Endothelial cell of hepatic sinusoid (primary cell): ENCODE data around the gene SPZ1.
"Not testable (repeated sequence)": the region's sequence is repeated elsewhere in the genome, so short reads cannot be mapped to it uniquely, and the experiment has no call there.

ENCODE experiments used
- in situ Hi-C: cut with HindIII; loops from 2 replicates; pipeline ENCODE4 v1.10.0; 2017; ENCODE audit warnings: low sequenced_read_pairs

SPZ1 gene

GRCh38 chr5:80326468-80326867 is 6.7 kb downstream of the SPZ1 start:
- in situ Hi-C loops = no loop called here

DNA sequence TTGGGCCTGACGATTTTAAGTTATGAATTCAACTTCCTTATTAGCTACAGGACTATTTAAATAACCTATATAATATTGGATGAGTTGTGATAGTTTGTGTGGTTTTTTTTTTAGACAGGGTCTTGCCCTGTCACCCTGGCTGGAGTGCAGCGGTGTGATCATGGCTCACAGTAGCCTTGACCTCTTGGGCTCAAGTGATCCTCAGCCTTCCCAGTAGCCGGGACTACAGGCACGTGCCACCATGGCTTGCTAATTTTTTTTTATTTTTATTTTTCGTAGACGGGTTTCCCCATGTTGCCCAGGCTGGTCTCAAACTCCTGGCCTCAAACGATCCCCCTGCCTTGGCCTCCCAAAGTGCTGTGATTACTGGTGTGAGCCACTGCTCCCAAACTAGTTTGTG is 17.6 kb downstream of the SPZ1 start:
- in situ Hi-C loops = no loop called here

- in situ Hi-C loops = no loop called here
Observed at GRCh38 chr5:80339116-80339515, 19.3 kb downstream of the SPZ1 start.

- in situ Hi-C loops = no loop called here
Observed at GRCh38 chr5:80341016-80341775, 21.4 kb downstream of the SPZ1 start.

GRCh38 chr5:80343067-80343466 is 23.3 kb downstream of the SPZ1 start:
- in situ Hi-C loops = no loop called here

GRCh38 chr5:80346055-80346454 is 26.3 kb downstream of the SPZ1 start:
- in situ Hi-C loops = no loop called here

- in situ Hi-C loops = no loop called here
Observed at GRCh38 chr5:80348171-80348570, 28.4 kb downstream of the SPZ1 start.

DNA sequence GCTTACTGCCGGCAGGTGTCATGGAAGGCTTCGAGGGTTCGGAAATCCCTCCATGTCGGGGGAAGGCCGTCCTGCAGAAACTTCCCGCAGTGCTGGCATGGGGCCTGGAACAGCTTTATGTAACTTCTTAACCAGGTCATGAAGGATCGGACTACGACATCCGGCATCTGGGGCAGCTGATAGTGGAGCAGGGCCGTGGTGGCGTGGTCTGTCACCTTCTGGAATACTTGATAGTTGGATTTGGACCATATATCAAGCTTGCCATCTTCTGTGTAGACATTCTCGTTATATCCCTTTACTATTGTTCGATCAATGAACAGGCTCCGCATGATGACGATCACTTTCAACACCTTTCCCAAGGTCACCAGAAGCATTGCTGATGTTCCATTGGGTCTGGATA is 31.2 kb downstream of the SPZ1 start:
- in situ Hi-C loops = not testable (repeated sequence)

GRCh38 chr5:80355686-80356085 is 35.9 kb downstream of the SPZ1 start:
- in situ Hi-C loops = no loop called here

DNA sequence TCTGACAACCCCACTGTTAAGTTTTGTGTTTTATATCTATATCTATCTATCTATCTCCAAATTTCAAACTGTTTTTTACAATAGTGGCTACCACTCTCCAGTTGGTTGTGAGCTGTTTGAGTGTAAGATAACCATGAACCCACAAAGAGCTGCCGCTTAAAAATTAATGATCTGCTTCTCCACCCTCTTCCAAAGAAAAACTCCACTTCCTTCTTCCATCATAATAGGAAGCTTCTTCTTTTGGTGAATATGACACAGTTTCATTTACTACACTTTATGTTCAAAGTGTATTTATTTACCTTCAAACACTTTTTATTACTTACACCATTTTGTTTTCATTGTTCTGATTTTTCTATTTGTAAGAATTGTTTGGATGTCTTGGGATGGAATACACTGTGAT is 37.9 kb downstream of the SPZ1 start:
- in situ Hi-C loops = no loop called here

- in situ Hi-C loops = no loop called here
Observed at GRCh38 chr5:80360914-80361444, 41.2 kb downstream of the SPZ1 start.

DNA sequence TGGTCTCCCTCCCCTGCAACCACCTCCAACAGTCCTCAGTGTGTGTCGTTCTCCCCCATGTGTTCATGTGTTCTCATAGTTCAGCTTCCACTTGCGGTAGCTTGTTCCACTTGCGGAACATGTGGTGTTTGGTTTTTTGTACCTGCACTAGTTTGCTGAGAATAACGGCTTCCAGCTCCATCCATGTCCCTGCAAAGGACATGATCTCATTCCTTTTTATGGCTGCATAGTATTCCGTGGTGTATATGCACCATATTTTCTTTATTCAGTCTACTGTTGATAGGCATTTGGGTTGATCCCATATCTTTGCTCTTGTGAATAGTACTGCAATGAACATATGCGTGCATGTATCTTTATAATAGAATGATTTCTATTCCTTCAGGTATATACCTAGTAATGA is 45.1 kb downstream of the SPZ1 start:
- in situ Hi-C loops = no loop called here

DNA sequence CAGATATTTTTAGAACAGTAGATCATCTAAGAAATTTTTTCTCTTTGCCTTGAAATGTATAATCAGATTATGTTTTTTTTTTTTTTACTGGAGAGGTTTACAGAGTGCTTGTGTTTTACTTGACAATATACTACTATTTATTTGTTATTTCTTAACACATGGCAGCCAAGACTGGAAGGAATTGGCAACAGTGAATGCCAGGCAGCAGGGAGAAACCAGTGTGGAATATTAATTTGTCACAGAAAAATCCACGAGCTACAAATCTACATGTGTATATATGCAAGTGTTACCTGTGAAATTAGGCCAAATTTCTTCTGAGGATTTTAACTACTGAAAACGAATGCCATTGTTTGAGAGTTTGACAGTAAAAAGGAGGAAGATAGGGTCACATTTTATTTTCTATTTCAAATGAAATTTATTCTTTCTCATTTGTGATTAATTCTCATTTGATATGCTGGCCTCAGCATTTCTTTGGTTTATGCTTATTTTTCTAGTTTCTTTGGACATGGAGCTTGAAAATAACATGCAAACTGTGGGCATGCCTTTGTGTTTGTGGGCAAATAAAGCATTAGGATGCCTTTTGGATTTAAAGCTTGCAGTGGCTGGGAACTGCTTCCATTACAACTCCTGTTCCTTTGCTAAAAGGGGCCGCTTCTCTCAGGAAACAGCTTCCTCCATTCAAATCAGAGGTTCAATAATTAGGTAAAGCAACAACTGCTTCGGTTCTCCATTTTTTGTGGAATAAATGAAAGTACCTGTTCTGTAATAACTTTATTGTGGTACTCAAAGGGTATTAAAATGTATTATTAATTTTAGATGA is 49.1 kb downstream of the SPZ1 start:
- in situ Hi-C loops = no loop called here

DNA sequence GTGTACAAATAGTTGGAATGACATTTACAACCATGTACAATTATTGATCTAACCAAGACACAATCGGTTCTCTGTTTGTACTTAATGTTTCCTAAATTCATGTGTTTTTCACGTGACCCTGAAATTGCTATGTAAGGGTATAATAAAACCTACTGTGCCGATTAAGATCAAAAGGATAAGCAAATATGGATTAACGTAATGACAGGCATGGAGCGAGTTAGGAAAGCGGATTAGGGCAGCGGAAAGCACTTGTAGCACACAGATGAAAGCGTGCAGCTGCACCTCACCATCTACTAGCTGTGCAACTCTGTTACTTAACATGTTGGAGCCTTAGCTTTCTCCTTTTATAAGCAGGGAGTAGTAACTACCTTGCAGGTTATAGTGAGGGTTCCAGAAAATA is 49.7 kb downstream of the SPZ1 start:
- in situ Hi-C loops = no loop called here

DNA sequence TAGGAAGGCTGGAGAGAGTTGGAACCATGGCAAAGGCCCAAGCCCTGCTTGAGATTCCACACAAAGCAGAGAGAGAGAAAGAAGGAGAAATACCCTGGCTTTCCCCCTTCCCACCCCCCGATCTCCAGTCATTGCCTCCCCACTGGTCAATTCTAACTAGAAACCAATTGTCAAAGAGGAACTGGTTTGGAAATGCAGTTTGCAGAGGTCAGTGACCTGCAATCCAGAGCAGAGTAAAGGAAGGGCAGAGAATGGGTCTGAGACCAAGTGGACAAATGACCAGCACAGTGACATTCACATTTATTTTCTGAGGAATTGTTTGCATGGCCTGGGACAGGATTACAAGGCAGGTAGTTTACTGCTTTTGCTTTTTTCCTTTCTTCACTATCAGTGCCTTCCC is 50.6 kb downstream of the SPZ1 start:
- in situ Hi-C loops = no loop called here
